GM12801 (cell line): ENCODE results near the gene SHD.

Source experiments
- CTCF ChIP-seq: IDR thresholded peaks from one replicate; pipeline ENCODE4 v1.5.1; 2011; ENCODE audit warnings: control low read depth; ENCODE audit not compliant: insufficient read length; ENCODE audit errors: extremely low read depth

SHD gene

GRCh38 chr19:4301590-4302242 lies 22.6 kb downstream of the SHD start:
- no peak for TF ChIP-seq CTCF

GRCh38 chr19:4302243-4302640 lies 23.2 kb downstream of the SHD start, which contains the start of gene TMIGD2:
Gene TMIGD2 (minus strand): TSS chr19:4302389. CDS start chr19:4302385, 4 bp downstream.
- no peak for TF ChIP-seq CTCF

GRCh38 chr19:4303819-4304537 lies 24.9 kb downstream of the SHD start:
- no peak for TF ChIP-seq CTCF

- TF ChIP-seq CTCF = no peak
Measured at GRCh38 chr19:4304538-4305256, 25.6 kb downstream of the SHD start, which contains the start of gene FSD1. Gene FSD1 (plus strand): TSS chr19:4304598. CDS start chr19:4304747, 149 bp downstream.

- TF ChIP-seq CTCF = no peak
Measured at GRCh38 chr19:4305257-4305612, 26.2 kb downstream of the SHD start.

GRCh38 chr19:4305659-4306058 lies 26.6 kb downstream of the SHD start:
- TF ChIP-seq CTCF = no peak
